HAP-1 (cell line): ENCODE measurements around the gene MAST2.

Experiments
- DNase-seq, 2 experiments: peaks; one replicate each; pipeline ENCODE4 v3.0.0-alpha.2; 2016 to 2020; ENCODE audit warnings: low spot score in 2 of 2
- H3K27me3 ChIP-seq: fragments of 250-450 bp; sonication (Bioruptor Pico); 2 replicates; pipeline ENCODE4 v1.5.1; 2020; ENCODE audit warnings: low read depth, mild to moderate bottlenecking, moderate library complexity
- H3K36me3 ChIP-seq: fragments of 250-450 bp; sonication (Bioruptor Pico); replicated peaks from 2 replicates; pipeline ENCODE4 v1.5.1; 2020; ENCODE audit warnings: mild to moderate bottlenecking
- H3K4me1 ChIP-seq: fragments of 250-450 bp; sonication (Bioruptor Pico); 2 replicates; pipeline ENCODE4 v1.5.1; 2020; ENCODE audit warnings: mild to moderate bottlenecking
- H3K4me3 ChIP-seq: fragments of 250-450 bp; sonication (Bioruptor Pico); 2 replicates; pipeline ENCODE4 v1.5.1; 2020; ENCODE audit warnings: mild to moderate bottlenecking, moderate library complexity
- H3K9me3 ChIP-seq: fragments of 250-450 bp; sonication (Bioruptor Pico); 2 replicates; pipeline ENCODE4 v1.5.1; 2020; ENCODE audit warnings: mild to moderate bottlenecking, moderate library complexity
- in situ Hi-C: fragments of 300-500 bp; cut with MboI; formaldehyde crosslinking; loops from 3 replicates; pipeline ENCODE4 v1.14.3; 2020; ENCODE audit warnings: low sequenced_read_pairs, inconsistent platforms, mixed read lengths

MAST2 gene

GRCh38 chr1:46062651-46063319 lies 259.4 kb downstream of the MAST2 start:
- Histone ChIP-seq H3K4me1 (peaks cover 12% of the 10 kb centered on the region), H3K9me3 (0 out of 2 replicates have a peak, but pooled peaks cover 3% of the 10 kb centered on the region), H3K36me3 (peaks cover 8% of the 10 kb centered on the region), H3K27me3 (no peaks in the 10 kb centered on the region), H3K4me3 (no peak overlapping the region)
- in situ Hi-C loops = no loop called here
- DNase-seq = no peak

GRCh38 chr1:46064708-46065107 lies 261.3 kb downstream of the MAST2 start:
- H3K27me3 ChIP-seq = no peaks in the 10 kb centered on the region
- H3K36me3 ChIP-seq = no peaks in the 10 kb centered on the region
- DNase-seq = no peak
- in situ Hi-C loops = no loop called here
- H3K4me3 ChIP-seq = no peak overlapping the region
- H3K4me1 ChIP-seq = peaks cover 6% of the 10 kb centered on the region
- no peaks in the 10 kb centered on the region for H3K9me3 ChIP-seq

GRCh38 chr1:46065405-46065804 lies 262.0 kb downstream of the MAST2 start:
- no peak for DNase-seq
- H3K27me3 ChIP-seq = no peaks in the 10 kb centered on the region
- H3K9me3 ChIP-seq = no peaks in the 10 kb centered on the region
- no peaks in the 10 kb centered on the region for H3K36me3 ChIP-seq
- in situ Hi-C loops = no loop called here
- no peak overlapping the region for H3K4me3 ChIP-seq
- peaks cover 10% of the 10 kb centered on the region for H3K4me1 ChIP-seq

- Histone ChIP-seq H3K4me3 (no peak overlapping the region), H3K4me1 (peaks cover 11% of the 10 kb centered on the region), H3K9me3 (no peaks in the 10 kb centered on the region), H3K36me3 (no peaks in the 10 kb centered on the region), H3K27me3 (no peaks in the 10 kb centered on the region)
- no peak for DNase-seq
- in situ Hi-C loops = no loop called here
These were observed 264.2 kb downstream of the MAST2 start for GRCh38 chr1:46067652-46068051.

- DNase-seq = no peak
- Histone ChIP-seq H3K9me3 (no peaks in the 10 kb centered on the region), H3K4me3 (no peak overlapping the region), H3K36me3 (no peaks in the 10 kb centered on the region), H3K27me3 (no peaks in the 10 kb centered on the region), H3K4me1 (peaks cover 5% of the 10 kb centered on the region; the same call in 1 of the 2 replicates)
- in situ Hi-C loops = no loop called here
These were observed 265.1 kb downstream of the MAST2 start for GRCh38 chr1:46068525-46068924.

- H3K27me3 ChIP-seq = no peaks in the 10 kb centered on the region
- in situ Hi-C loops = no loop called here
- peaks cover 5% of the 10 kb centered on the region; the same call in 1 of the 2 replicates for H3K4me1 ChIP-seq
- no peaks in the 10 kb centered on the region for H3K9me3 ChIP-seq
- no peak for DNase-seq
- no peak overlapping the region for H3K4me3 ChIP-seq
- H3K36me3 ChIP-seq = no peaks in the 10 kb centered on the region
These were observed 266.9 kb downstream of the MAST2 start for GRCh38 chr1:46070164-46070814.

GRCh38 chr1:46072975-46073374 lies 269.6 kb downstream of the MAST2 start:
- peaks cover 5% of the 10 kb centered on the region; the same call in 1 of the 2 replicates for H3K4me1 ChIP-seq
- H3K4me3 ChIP-seq = no peak overlapping the region
- in situ Hi-C loops = no loop called here
- no peaks in the 10 kb centered on the region for H3K9me3 ChIP-seq
- no peaks in the 10 kb centered on the region for H3K27me3 ChIP-seq
- no peak for DNase-seq
- H3K36me3 ChIP-seq = no peaks in the 10 kb centered on the region

- DNase-seq = no peak
- Histone ChIP-seq H3K36me3 (no peaks in the 10 kb centered on the region), H3K9me3 (no peaks in the 10 kb centered on the region), H3K27me3 (no peaks in the 10 kb centered on the region), H3K4me3 (no peak overlapping the region), H3K4me1 (no peaks in the 10 kb centered on the region)
- in situ Hi-C loops = no loop called here
These were observed 272.9 kb downstream of the MAST2 start for GRCh38 chr1:46076343-46076742.

GRCh38 chr1:46077644-46078043 lies 274.2 kb downstream of the MAST2 start:
- DNase-seq = no peak
- in situ Hi-C loops = no loop called here
- Histone ChIP-seq H3K9me3 (no peaks in the 10 kb centered on the region), H3K4me3 (no peak overlapping the region), H3K27me3 (no peaks in the 10 kb centered on the region), H3K4me1 (no peaks in the 10 kb centered on the region), H3K36me3 (no peaks in the 10 kb centered on the region)

- DNase-seq = no peak
- in situ Hi-C loops = no loop called here
- Histone ChIP-seq H3K4me3 (no peak overlapping the region), H3K9me3 (no peaks in the 10 kb centered on the region), H3K36me3 (no peaks in the 10 kb centered on the region), H3K27me3 (no peaks in the 10 kb centered on the region), H3K4me1 (peaks cover 4% of the 10 kb centered on the region)
These were observed 276.8 kb downstream of the MAST2 start for GRCh38 chr1:46080257-46080656.

- Histone ChIP-seq H3K9me3 (no peaks in the 10 kb centered on the region), H3K36me3 (no peaks in the 10 kb centered on the region), H3K4me3 (no peak overlapping the region), H3K27me3 (no peaks in the 10 kb centered on the region), H3K4me1 (peaks cover 4% of the 10 kb centered on the region)
- no peak for DNase-seq
- in situ Hi-C loops = no loop called here
These were observed 277.8 kb downstream of the MAST2 start for GRCh38 chr1:46081206-46081605.

GRCh38 chr1:46081619-46082018 lies 278.2 kb downstream of the MAST2 start:
- in situ Hi-C loops = no loop called here
- no peaks in the 10 kb centered on the region for H3K27me3 ChIP-seq
- H3K9me3 ChIP-seq = no peaks in the 10 kb centered on the region
- H3K4me1 ChIP-seq = peaks cover 4% of the 10 kb centered on the region
- no peak overlapping the region for H3K4me3 ChIP-seq
- no peaks in the 10 kb centered on the region for H3K36me3 ChIP-seq
- no peak for DNase-seq

GRCh38 chr1:46083579-46083978 lies 280.2 kb downstream of the MAST2 start:
- Histone ChIP-seq H3K27me3 (no peaks in the 10 kb centered on the region), H3K36me3 (no peaks in the 10 kb centered on the region), H3K4me1 (peaks cover 4% of the 10 kb centered on the region), H3K4me3 (no peak overlapping the region), H3K9me3 (no peaks in the 10 kb centered on the region)
- DNase-seq = no peak
- in situ Hi-C loops = no loop called here

- H3K9me3 ChIP-seq = no peaks in the 10 kb centered on the region
- H3K4me3 ChIP-seq = no peak overlapping the region
- no peaks in the 10 kb centered on the region for H3K27me3 ChIP-seq
- DNase-seq = no peak
- H3K36me3 ChIP-seq = no peaks in the 10 kb centered on the region
- in situ Hi-C loops = no loop called here
- H3K4me1 ChIP-seq = peaks cover 4% of the 10 kb centered on the region
These were observed 281.4 kb downstream of the MAST2 start for GRCh38 chr1:46084553-46085451.
